Activated CD8-positive, alpha-beta T cell treated with anti-CD3 and anti-CD28 coated beads for 36 hours (primary cell): ENCODE data around the gene POU4F2. TPM values are rescaled to one million over a fixed set of nuclear protein-coding genes. Genes with fewer than 3 reads are reported as not detected.

Experiments used
- ATAC-seq: fragments of 200-7000 bp; cut with Tn5 transposase; one replicate; pipeline ENCODE4 v1.10.0; 2021; ENCODE audit warnings: mild to moderate bottlenecking, moderate library complexity
- CTCF ChIA-PET: fragments of 350-600 bp; sonication (Branson Sonifier 250); formaldehyde crosslinking; loops from one replicate; lab custom pipeline; 2021; ENCODE audit warnings: antibody characterized with exemption; lab: Charles Lee
- POLR2A ChIA-PET: fragments of 350-600 bp; sonication (Branson Sonifier 250); formaldehyde crosslinking; loops from one replicate; lab custom pipeline; 2021; ENCODE audit warnings: antibody characterized with exemption; lab: Charles Lee
- DNase-seq: peaks from one replicate; pipeline ENCODE4 v3.0.0-alpha.2; 2020
- H3K27ac Mint-ChIP-seq: one replicate; pipeline ENCODE4 v1.8.0; 2021; ENCODE audit warnings: mild to moderate bottlenecking, mixed read lengths
- H3K27me3 Mint-ChIP-seq: one replicate; pipeline ENCODE4 v1.8.0; 2021; ENCODE audit warnings: mixed read lengths
- H3K36me3 Mint-ChIP-seq: one replicate; pipeline ENCODE4 v1.8.0; 2021; ENCODE audit warnings: low read depth, mixed read lengths
- H3K4me1 Mint-ChIP-seq: one replicate; pipeline ENCODE4 v1.8.0; 2021; ENCODE audit warnings: low read depth, mixed read lengths
- H3K4me3 Mint-ChIP-seq: one replicate; pipeline ENCODE4 v1.8.0; 2021; ENCODE audit warnings: mild to moderate bottlenecking, moderate library complexity, mixed read lengths
- H3K9me3 Mint-ChIP-seq: one replicate; pipeline ENCODE4 v1.8.0; 2021; ENCODE audit warnings: mixed read lengths
- intact Hi-C: fragments of 100-400 bp; cut with micrococcal nuclease; formaldehyde crosslinking; loops from one replicate; pipeline ENCODE4 v1.10.0; 2022
- total RNA-seq, 2 experiments: library from RNA; stranded (reverse); gene quantifications; one replicate each; pipeline ENCODE4 v1.2.3, GENCODE V29; 2021
- TF ChIP-seq, protein P1 (sequence below): fragments of 200-600 bp; IDR thresholded peaks from one replicate; pipeline ENCODE4 v1.8.0; 2022; ENCODE audit warnings: antibody characterized with exemption, mild to moderate bottlenecking

Gene POU4F2
- not detected for total RNA-seq

DNA sequence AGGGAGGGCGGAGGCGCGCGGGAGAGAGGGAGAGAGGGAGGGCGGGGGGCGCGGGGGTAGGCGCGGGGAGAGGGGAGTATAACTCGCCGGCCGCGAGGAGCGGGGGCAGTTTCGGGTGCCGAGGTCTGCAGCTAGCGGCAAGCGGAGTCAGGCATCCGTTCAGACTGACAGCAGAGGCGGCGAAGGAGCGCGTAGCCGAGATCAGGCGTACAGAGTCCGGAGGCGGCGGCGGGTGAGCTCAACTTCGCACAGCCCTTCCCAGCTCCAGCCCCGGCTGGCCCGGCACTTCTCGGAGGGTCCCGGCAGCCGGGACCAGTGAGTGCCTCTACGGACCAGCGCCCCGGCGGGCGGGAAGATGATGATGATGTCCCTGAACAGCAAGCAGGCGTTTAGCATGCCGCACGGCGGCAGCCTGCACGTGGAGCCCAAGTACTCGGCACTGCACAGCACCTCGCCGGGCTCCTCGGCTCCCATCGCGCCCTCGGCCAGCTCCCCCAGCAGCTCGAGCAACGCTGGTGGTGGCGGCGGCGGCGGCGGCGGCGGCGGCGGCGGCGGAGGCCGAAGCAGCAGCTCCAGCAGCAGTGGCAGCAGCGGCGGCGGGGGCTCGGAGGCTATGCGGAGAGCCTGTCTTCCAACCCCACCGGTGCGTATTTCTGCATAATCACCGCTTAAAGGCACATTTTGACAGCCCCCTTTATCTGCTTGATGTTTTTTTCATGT is at the start of gene POU4F2:
TSS of gene POU4F2 (plus strand) at position 108 of the 720 bp plus-strand sequence. CDS start at position 356, 248 bp downstream.
- Mint-ChIP-seq H3K27ac (no peak within 1 kb of the TSS), H3K27me3 (peaks cover 72% of the 10 kb centered on the region), H3K4me3 (peak within 1 kb of the TSS; percentile 27), H3K9me3 (peaks cover 6% of the 10 kb centered on the region), H3K4me1 (peaks cover 20% of the 10 kb centered on the region), H3K36me3 (peaks cover 3% of the 10 kb centered on the region)
- DNase-seq (peak; percentile 39), ATAC-seq (peak; percentile 59)
- intact Hi-C loops: no loop called here
- TF ChIP-seq, protein P1, sequence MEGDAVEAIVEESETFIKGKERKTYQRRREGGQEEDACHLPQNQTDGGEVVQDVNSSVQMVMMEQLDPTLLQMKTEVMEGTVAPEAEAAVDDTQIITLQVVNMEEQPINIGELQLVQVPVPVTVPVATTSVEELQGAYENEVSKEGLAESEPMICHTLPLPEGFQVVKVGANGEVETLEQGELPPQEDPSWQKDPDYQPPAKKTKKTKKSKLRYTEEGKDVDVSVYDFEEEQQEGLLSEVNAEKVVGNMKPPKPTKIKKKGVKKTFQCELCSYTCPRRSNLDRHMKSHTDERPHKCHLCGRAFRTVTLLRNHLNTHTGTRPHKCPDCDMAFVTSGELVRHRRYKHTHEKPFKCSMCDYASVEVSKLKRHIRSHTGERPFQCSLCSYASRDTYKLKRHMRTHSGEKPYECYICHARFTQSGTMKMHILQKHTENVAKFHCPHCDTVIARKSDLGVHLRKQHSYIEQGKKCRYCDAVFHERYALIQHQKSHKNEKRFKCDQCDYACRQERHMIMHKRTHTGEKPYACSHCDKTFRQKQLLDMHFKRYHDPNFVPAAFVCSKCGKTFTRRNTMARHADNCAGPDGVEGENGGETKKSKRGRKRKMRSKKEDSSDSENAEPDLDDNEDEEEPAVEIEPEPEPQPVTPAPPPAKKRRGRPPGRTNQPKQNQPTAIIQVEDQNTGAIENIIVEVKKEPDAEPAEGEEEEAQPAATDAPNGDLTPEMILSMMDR: no peak
- CTCF ChIA-PET: interaction anchor here (0.6 to 1.1 kb wide), 2 partner anchors 295 to 297 kb away, joined by 3 to 4 read pairs; no protein-coding TSS in a partner anchor
- POLR2A ChIA-PET: no interaction called here

- H3K27ac Mint-ChIP-seq: no peak overlapping the region
- H3K9me3 Mint-ChIP-seq: peaks cover 6% of the 10 kb centered on the region
- ChIA-PET POLR2A (no interaction called here), CTCF (no interaction called here)
- ATAC-seq (no peak), DNase-seq (no peak)
- H3K27me3 Mint-ChIP-seq: peaks cover 6% of the 10 kb centered on the region
- H3K4me3 Mint-ChIP-seq: no peak overlapping the region
- H3K36me3 Mint-ChIP-seq: no peaks in the 10 kb centered on the region
- H3K4me1 Mint-ChIP-seq: no peaks in the 10 kb centered on the region
- TF ChIP-seq, protein P1: no peak
- intact Hi-C loops: no loop called here
Measured at GRCh38 chr4:146590801-146591200, 47.9 kb upstream of the POU4F2 start.

GRCh38 chr4:146592019-146592418 is 46.7 kb upstream of the POU4F2 start:
- Mint-ChIP-seq H3K27ac (no peak overlapping the region), H3K27me3 (peaks cover 6% of the 10 kb centered on the region), H3K9me3 (peaks cover 6% of the 10 kb centered on the region), H3K4me3 (no peak overlapping the region), H3K36me3 (no peaks in the 10 kb centered on the region), H3K4me1 (no peaks in the 10 kb centered on the region)
- DNase-seq: no peak
- ChIA-PET CTCF (no interaction called here), POLR2A (no interaction called here)
- TF ChIP-seq, protein P1: no peak
- intact Hi-C loops: no loop called here
- no peak for ATAC-seq

DNA sequence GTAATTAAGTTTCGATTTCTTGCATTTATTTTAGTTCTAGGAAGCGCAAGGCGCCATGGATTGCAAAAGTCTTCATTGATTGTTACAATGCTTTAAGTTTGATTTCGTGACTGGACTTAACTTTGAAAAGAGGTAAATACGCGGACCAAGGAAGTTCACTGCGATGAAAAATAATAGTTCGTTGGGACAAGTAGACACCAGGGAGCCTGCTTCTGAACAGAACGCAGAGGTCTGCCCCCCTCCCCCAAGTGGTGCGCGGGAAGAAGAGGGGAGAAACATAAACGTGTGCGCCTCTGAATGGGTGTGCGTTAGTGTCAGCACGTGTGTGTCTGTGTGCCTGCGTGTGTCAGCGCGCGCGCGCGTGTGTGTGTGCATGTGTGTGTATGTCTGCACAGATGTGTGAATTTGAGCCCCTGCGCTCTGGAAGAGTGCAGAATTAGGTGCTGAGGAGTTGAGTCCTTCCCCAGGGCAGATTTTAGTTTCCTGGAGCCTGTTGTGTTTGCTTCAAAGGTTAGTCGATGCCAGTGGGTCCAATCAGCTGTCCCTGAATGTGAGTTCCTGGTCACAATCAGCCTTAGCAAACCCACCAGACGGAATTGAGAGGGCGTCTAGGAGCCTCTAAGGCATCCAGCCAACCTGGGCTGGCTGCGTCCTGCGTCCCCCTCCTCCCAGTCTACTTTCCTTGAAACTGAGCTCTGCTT is 5.8 kb upstream of the POU4F2 start:
- Mint-ChIP-seq H3K36me3 (no peaks in the 10 kb centered on the region), H3K9me3 (peaks cover 3% of the 10 kb centered on the region), H3K27me3 (peaks cover 74% of the 10 kb centered on the region), H3K27ac (no peak overlapping the region), H3K4me3 (no peak overlapping the region), H3K4me1 (peaks cover 6% of the 10 kb centered on the region)
- TF ChIP-seq, protein P1: no peak
- intact Hi-C loops: no loop called here
- ChIA-PET CTCF (no interaction called here), POLR2A (no interaction called here)
- no peak for ATAC-seq
- no peak for DNase-seq

GRCh38 chr4:146633471-146633800 is 5.3 kb upstream of the POU4F2 start:
- peaks cover 3% of the 10 kb centered on the region for H3K9me3 Mint-ChIP-seq
- no peak for ATAC-seq
- H3K36me3 Mint-ChIP-seq: no peaks in the 10 kb centered on the region
- no peak overlapping the region for H3K27ac Mint-ChIP-seq
- peaks cover 73% of the 10 kb centered on the region for H3K27me3 Mint-ChIP-seq
- CTCF ChIA-PET: no interaction called here
- DNase-seq: no peak
- H3K4me1 Mint-ChIP-seq: peaks cover 10% of the 10 kb centered on the region
- intact Hi-C loops: no loop called here
- H3K4me3 Mint-ChIP-seq: no peak overlapping the region
- TF ChIP-seq, protein P1: no peak
- POLR2A ChIA-PET: no interaction called here
